GM13976 (cell line): Measurements from ENCODE around the gene PLPPR5.

ENCODE experiments used
- DNase-seq: peaks from one replicate; pipeline ENCODE4 v3.0.0; 2012; ENCODE audit warnings: low spot score
- in situ Hi-C: fragments of 300-500 bp; cut with MboI; formaldehyde crosslinking; loops from one replicate; pipeline ENCODE4 v1.12.0; 2022; ENCODE audit warnings: low sequenced_read_pairs, mixed read lengths, inconsistent platforms; ENCODE audit not compliant: unreplicated experiment
- TF ChIP-seq, protein P1 (sequence below): IDR thresholded peaks from 2 replicates; pipeline ENCODE4 v1.5.1; 2012; ENCODE audit warnings: borderline replicate concordance, mild to moderate bottlenecking; ENCODE audit not compliant: insufficient read depth; ENCODE audit errors: extremely low read depth, missing control alignments, control extremely low read depth

Gene PLPPR5

DNA sequence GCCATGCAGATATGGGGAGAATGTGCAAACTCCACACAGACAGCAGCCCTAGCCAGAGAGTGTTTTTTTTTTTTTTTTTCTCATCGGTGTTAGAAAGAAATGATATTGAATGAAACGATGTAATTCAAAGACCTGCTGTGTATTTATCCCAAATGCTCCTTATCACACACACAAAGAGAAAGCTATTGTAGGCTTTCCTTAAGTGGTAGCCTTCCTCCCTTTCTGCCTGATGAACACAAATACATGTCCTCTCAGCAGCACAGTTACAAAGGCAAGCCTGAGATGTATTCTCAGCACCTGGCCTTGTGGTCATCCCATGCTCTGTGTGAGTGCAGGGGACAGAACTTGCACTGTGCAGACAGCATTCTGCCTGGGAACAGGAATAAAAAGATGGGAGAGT, 93.8 kb downstream of the PLPPR5 start:
- in situ Hi-C loops, result no loop called here
- no peak for DNase-seq
- TF ChIP-seq, protein P1, sequence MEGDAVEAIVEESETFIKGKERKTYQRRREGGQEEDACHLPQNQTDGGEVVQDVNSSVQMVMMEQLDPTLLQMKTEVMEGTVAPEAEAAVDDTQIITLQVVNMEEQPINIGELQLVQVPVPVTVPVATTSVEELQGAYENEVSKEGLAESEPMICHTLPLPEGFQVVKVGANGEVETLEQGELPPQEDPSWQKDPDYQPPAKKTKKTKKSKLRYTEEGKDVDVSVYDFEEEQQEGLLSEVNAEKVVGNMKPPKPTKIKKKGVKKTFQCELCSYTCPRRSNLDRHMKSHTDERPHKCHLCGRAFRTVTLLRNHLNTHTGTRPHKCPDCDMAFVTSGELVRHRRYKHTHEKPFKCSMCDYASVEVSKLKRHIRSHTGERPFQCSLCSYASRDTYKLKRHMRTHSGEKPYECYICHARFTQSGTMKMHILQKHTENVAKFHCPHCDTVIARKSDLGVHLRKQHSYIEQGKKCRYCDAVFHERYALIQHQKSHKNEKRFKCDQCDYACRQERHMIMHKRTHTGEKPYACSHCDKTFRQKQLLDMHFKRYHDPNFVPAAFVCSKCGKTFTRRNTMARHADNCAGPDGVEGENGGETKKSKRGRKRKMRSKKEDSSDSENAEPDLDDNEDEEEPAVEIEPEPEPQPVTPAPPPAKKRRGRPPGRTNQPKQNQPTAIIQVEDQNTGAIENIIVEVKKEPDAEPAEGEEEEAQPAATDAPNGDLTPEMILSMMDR, result no peak

DNA sequence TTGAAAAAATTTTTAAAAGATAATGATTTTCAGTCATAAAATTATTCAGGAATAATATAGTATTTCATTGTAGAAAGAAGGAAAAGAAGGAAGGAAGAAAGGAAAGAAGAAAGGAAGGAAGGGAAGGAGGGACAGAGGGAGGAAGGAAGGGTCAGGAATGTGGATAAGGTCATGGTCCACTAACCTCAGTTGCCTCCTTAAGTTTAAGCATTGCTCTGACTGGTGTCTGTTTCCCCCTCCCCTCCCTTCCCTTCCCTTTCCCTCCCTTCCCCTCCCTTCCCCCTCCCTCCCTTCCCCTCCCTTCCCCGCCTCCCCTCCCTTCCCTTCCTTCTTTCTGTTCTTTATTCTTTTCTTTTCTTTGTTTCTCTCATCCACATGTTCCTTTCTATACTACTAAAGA, 95.7 kb downstream of the PLPPR5 start:
- in situ Hi-C loops, result no loop called here
- TF ChIP-seq, protein P1, result no peak
- no peak for DNase-seq

DNA sequence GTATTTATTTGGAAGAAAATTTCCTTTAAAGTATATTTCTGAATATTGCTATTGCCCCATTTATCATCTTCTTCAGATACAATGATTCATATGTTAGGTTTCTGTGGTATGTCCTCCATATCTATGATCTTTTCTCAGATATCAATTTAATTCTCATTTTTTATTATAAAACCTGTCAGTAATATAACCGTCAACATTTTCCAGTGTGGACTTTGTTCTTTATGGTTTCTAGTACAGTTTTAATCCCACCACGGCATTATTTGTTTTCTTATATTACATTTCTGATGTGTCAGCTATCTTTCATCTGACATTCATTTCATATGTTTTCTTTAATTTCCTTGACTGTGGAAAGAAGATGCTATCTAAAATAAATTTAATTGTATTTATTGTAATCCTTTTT, 97.9 kb downstream of the PLPPR5 start:
- DNase-seq, result no peak
- TF ChIP-seq, protein P1, result no peak
- in situ Hi-C loops, result no loop called here

DNA sequence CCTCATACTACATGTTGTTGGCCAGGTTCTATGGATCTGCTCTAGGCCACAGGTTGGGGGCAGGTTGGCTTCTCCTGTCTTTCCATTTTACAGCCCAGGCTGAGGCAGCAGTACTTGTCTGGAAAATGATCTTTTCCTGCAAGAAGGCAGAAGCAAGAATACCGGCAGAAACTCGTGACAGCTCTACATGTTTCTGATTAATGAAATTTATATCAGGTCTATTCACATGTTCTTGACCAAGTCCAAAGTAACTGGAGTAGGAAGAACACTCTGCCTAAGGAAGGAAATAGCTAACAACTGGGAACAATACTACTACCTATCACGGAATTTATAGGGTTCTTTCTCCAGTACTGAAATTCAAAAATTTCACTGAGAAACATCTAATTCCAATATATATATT, 98.3 kb downstream of the PLPPR5 start:
- in situ Hi-C loops, result no loop called here
- no peak for DNase-seq
- TF ChIP-seq, protein P1, result no peak

DNA sequence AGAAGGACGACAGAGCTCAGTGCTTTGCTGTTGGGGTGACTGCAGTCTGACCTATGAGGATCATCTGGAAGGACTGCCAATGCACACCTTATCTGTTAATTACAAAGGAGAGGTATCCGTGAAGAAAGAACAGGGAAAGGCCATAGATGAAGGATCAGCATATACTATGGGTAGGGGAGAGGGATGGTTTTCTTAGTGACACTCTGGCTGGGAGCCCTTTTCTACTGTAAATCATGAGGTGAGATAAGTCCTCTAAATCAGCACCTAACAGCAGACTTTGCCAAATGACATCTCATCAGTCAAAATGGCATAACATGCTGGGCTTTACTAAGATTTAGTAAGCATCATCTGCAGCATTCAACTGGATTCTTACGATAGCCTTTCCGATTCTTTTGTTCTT, 100.0 kb downstream of the PLPPR5 start:
- no peak for DNase-seq
- TF ChIP-seq, protein P1, result no peak
- in situ Hi-C loops, result no loop called here

DNA sequence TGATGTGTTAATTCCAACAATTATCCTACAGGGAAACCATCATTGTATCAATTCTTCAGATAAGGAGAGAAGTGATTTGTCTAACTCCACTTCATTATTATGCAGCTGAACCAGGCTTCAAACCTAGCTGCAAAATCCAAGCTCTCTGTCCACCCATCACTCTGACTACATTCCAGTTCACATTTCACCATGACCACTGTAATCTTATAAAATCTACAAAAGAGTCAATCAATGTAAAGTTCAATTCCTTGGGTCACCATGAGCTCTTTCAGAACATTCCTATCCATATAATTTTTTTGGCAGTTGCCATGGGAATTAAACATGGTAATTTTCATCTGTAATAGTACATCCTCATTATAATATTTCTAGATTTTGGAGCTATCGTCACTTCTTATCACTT, 100.9 kb downstream of the PLPPR5 start:
- no peak for DNase-seq
- in situ Hi-C loops, result no loop called here
- TF ChIP-seq, protein P1, result no peak

DNA sequence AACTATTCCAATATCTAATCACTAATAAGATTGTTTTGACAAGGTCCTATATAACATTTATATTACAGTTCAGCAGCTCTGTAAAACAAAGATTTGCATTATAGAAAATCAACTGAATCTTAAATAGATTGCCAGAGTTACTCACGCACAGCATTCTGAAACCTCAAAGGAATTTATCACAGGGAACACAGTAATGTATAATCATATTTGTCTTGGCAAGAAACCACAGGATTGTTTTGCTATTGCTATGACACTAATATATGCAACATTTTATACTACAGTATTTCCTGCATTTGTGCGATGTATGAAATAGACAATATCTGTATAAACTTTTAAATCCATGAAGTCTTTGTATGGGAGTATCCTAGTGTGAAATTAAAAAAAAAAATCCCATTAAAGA, 101.4 kb downstream of the PLPPR5 start:
- in situ Hi-C loops, result no loop called here
- TF ChIP-seq, protein P1, result no peak
- no peak for DNase-seq
